GM11168 (cell line): ENCODE measurements around the gene PLEKHG3.

Experiments
- in situ Hi-C: fragments of 300-500 bp; cut with MboI; formaldehyde crosslinking; loops from one replicate; pipeline ENCODE4 v1.12.0; 2022; ENCODE audit warnings: low sequenced_read_pairs; ENCODE audit not compliant: unreplicated experiment

The PLEKHG3 gene

GRCh38 chr14:64758691-64759554 is 54.7 kb downstream of the PLEKHG3 start:
- in situ Hi-C loops: no loop called here

GRCh38 chr14:64759555-64759938 is 55.3 kb downstream of the PLEKHG3 start:
- in situ Hi-C loops: no loop called here

- in situ Hi-C loops: no loop called here
Observed at GRCh38 chr14:64760146-64760755, 56.0 kb downstream of the PLEKHG3 start.

- in situ Hi-C loops: no loop called here
Observed at GRCh38 chr14:64760916-64761315, 56.7 kb downstream of the PLEKHG3 start.

GRCh38 chr14:64761441-64762043 is 57.3 kb downstream of the PLEKHG3 start:
- in situ Hi-C loops: no loop called here

- in situ Hi-C loops: no loop called here
Observed at GRCh38 chr14:64762044-64763034, 58.1 kb downstream of the PLEKHG3 start.

- in situ Hi-C loops: no loop called here
Observed at GRCh38 chr14:64763085-64763782, 59.0 kb downstream of the PLEKHG3 start.

- in situ Hi-C loops: no loop called here
Observed at GRCh38 chr14:64763801-64764621, 59.8 kb downstream of the PLEKHG3 start.

GRCh38 chr14:64764641-64765520 is 60.7 kb downstream of the PLEKHG3 start:
- in situ Hi-C loops: no loop called here

- in situ Hi-C loops: no loop called here
Observed at GRCh38 chr14:64765740-64766302, 61.6 kb downstream of the PLEKHG3 start.

- in situ Hi-C loops: no loop called here
Observed at GRCh38 chr14:64766430-64767151, 62.4 kb downstream of the PLEKHG3 start.

- in situ Hi-C loops: no loop called here
Observed at GRCh38 chr14:64767215-64767964, 63.2 kb downstream of the PLEKHG3 start.

GRCh38 chr14:64768401-64769095 is 64.3 kb downstream of the PLEKHG3 start:
- in situ Hi-C loops: no loop called here

GRCh38 chr14:64769096-64770020 is 65.1 kb downstream of the PLEKHG3 start:
- in situ Hi-C loops: loop anchor here (10.0 kb wide), 1 partner anchor 105 kb away; no protein-coding TSS in a partner anchor
